Trophoblast cell (in vitro differentiated cells and primary cell): ENCODE results near the gene PCMTD2.

ENCODE experiments used
- DNase-seq, 2 donors: peaks; one replicate each; pipeline ENCODE4 v3.0.0-alpha.2; 2016
- H2AFZ ChIP-seq: 2 replicates; pipeline ENCODE4 v1.6.1; 2013; ENCODE audit warnings: low read length, moderate library complexity, mild to moderate bottlenecking; ENCODE audit not compliant: insufficient read depth, poor library complexity
- H2AK5ac ChIP-seq: 2 replicates; pipeline ENCODE4 v1.6.1; 2013; ENCODE audit warnings: mild to moderate bottlenecking, low read length
- H2BK120ac ChIP-seq: 2 replicates; pipeline ENCODE4 v1.6.1; 2013; ENCODE audit warnings: low read length, mild to moderate bottlenecking, moderate library complexity; ENCODE audit not compliant: insufficient read depth, poor library complexity
- H2BK12ac ChIP-seq: 2 replicates; pipeline ENCODE4 v1.6.1; 2013; ENCODE audit warnings: mild to moderate bottlenecking, low read length, moderate library complexity
- H2BK5ac ChIP-seq: 2 replicates; pipeline ENCODE4 v1.6.1; 2013; ENCODE audit warnings: low read length, low read depth, moderate library complexity, mild to moderate bottlenecking; ENCODE audit not compliant: poor library complexity
- H3K14ac ChIP-seq: 2 replicates; pipeline ENCODE4 v1.6.1; 2013; ENCODE audit warnings: mild to moderate bottlenecking, low read length
- H3K18ac ChIP-seq: 2 replicates; pipeline ENCODE4 v1.6.1; 2013; ENCODE audit warnings: mild to moderate bottlenecking, low read length
- H3K23ac ChIP-seq: 2 replicates; pipeline ENCODE4 v1.6.1; 2013; ENCODE audit warnings: low read length
- H3K27ac ChIP-seq: 2 replicates; pipeline ENCODE4 v1.5.1; 2013; ENCODE audit warnings: low read depth, mild to moderate bottlenecking, inconsistent platforms, low read length, moderate library complexity
- H3K27me3 ChIP-seq: 2 replicates; pipeline ENCODE4 v1.6.1; 2013; ENCODE audit warnings: inconsistent platforms, mild to moderate bottlenecking, low read length, moderate library complexity; ENCODE audit not compliant: insufficient read depth
- H3K36me3 ChIP-seq, 2 experiments: 1 replicate in 1 of 2; 2 replicates in 1 of 2; pipeline ENCODE4 v1.6.1; 2013; ENCODE audit warnings: low read length in 2 of 2, mild to moderate bottlenecking in 2 of 2, moderate library complexity in 1 of 2; ENCODE audit not compliant: insufficient read depth in 2 of 2, control insufficient read depth in 1 of 2
- H3K4ac ChIP-seq: 2 replicates; pipeline ENCODE4 v1.6.1; 2013; ENCODE audit warnings: low read depth, mild to moderate bottlenecking, low read length, moderate library complexity
- H3K4me1 ChIP-seq, 2 experiments: 1 replicate in 1 of 2; 2 replicates in 1 of 2; pipeline ENCODE4 v1.6.1; 2013; ENCODE audit warnings: low read length in 2 of 2, mild to moderate bottlenecking in 2 of 2, moderate library complexity in 1 of 2; ENCODE audit not compliant: insufficient read depth in 2 of 2, control insufficient read depth in 1 of 2
- H3K4me2 ChIP-seq: 2 replicates; pipeline ENCODE4 v1.6.1; 2013; ENCODE audit warnings: inconsistent platforms, mild to moderate bottlenecking, low read length, moderate library complexity
- H3K4me3 ChIP-seq: 2 replicates; pipeline ENCODE4 v1.5.1; 2013; ENCODE audit warnings: mild to moderate bottlenecking, low read depth, low read length, inconsistent platforms
- H3K79me1 ChIP-seq: one replicate; pipeline ENCODE4 v1.6.1; 2013; ENCODE audit warnings: low read length
- H3K79me2 ChIP-seq: 2 replicates; pipeline ENCODE4 v1.6.1; 2013; ENCODE audit warnings: low read length, mild to moderate bottlenecking; ENCODE audit not compliant: control insufficient read depth, insufficient read depth, poor library complexity
- H3K9ac ChIP-seq: 2 replicates; pipeline ENCODE4 v1.6.1; 2013; ENCODE audit warnings: mild to moderate bottlenecking, low read length
- H3K9me3 ChIP-seq: 2 replicates; pipeline ENCODE4 v1.6.1; 2013; ENCODE audit warnings: low read depth, mild to moderate bottlenecking, control low read depth, inconsistent platforms, low read length; ENCODE audit not compliant: insufficient read depth
- H4K12ac ChIP-seq: 2 replicates; pipeline ENCODE4 v1.6.1; 2013; ENCODE audit warnings: low read depth, mild to moderate bottlenecking, low read length, moderate library complexity
- H4K8ac ChIP-seq: 2 replicates; pipeline ENCODE4 v1.6.1; 2013; ENCODE audit warnings: low read depth, mild to moderate bottlenecking, low read length, moderate library complexity
- H4K91ac ChIP-seq: one replicate; pipeline ENCODE4 v1.6.1; 2013; ENCODE audit warnings: low read depth, mild to moderate bottlenecking, low read length, moderate library complexity
- WGBS: extraction: QIAGEN DNeasy Blood & Tissue Kit; methylation state at CpG from one replicate; pipeline ENCODE4 v1.1.7; 2013; ENCODE audit warnings: missing lambda C conversion rate; ENCODE audit not compliant: insufficient read length, insufficient coverage; ENCODE audit errors: extremely low coverage; 5-methylcytosine and 5-hydroxymethylcytosine counted together

Gene PCMTD2

DNA sequence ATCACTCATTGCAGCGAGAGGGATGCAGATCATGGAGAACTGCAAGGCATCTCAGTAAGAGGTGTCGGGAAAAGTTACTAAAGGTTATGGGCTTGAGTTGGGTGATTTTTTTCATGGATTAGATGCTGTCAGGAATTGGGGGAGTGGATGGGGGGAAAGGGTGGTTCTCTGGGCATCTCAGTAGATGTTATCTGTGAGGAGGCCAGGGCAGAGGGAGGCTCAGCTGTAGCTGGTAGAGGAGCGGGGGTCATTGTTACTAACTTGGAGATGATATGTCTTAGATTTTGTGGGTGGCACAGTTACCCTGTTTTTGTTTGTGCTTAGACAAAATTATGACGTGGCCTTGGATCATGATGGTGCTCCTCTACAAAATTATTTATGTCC, 2.6 kb upstream of the PCMTD2 start:
- H2BK120ac ChIP-seq, result no peak overlapping the region
- DNase-seq, result no peak
- no peak overlapping the region for H3K4me3 ChIP-seq
- H4K91ac ChIP-seq, result no peak overlapping the region
- no peaks in the 10 kb centered on the region for H3K9me3 ChIP-seq
- H2AK5ac ChIP-seq, result no peak overlapping the region
- no peak overlapping the region for H3K4me2 ChIP-seq
- H2AFZ ChIP-seq, result no peak overlapping the region
- H3K4me1 ChIP-seq, result peaks cover 9 to 12% of the 10 kb centered on the region in 2 experiments
- H4K8ac ChIP-seq, result no peak overlapping the region
- no peak overlapping the region for H3K23ac ChIP-seq
- H3K18ac ChIP-seq, result no peak overlapping the region
- H3K27ac ChIP-seq, result no peak overlapping the region
- H2BK5ac ChIP-seq, result no peak overlapping the region
- H3K14ac ChIP-seq, result no peak overlapping the region
- H3K79me2 ChIP-seq, result peaks cover 8% of the 10 kb centered on the region
- no peak overlapping the region for H3K9ac ChIP-seq
- H3K79me1 ChIP-seq, result peaks cover 9% of the 10 kb centered on the region
- no peak overlapping the region for H3K4ac ChIP-seq
- H2BK12ac ChIP-seq, result no peak overlapping the region
- no peaks in the 10 kb centered on the region for H3K36me3 ChIP-seq
- no CpG with 5 or more reads among the region's 4 CpGs for WGBS
- no peak overlapping the region for H4K12ac ChIP-seq
- H3K27me3 ChIP-seq, result no peaks in the 10 kb centered on the region

DNA sequence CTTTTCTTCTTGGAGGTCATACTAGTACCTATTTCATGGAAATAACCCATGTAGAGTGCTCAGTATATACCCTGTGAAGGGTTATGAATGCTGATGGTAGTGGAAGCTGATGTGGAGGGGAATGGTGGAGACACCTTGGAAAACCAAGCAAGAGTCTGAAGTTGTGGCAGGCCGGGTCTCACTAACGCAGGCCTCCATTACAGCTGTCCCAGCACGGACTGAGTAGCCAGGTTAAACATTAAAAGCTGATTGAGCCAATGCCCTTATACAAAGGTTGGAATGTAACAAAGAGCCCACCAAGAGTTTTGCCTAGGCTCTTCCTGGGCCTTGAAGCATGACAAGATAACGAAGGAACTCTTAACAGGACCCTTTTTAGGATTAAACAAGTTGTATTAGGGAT, 2.1 kb upstream of the PCMTD2 start:
- H2BK12ac ChIP-seq, result no peak overlapping the region
- no peak overlapping the region for H2AFZ ChIP-seq
- no peak overlapping the region for H2AK5ac ChIP-seq
- no peak overlapping the region for H4K91ac ChIP-seq
- H2BK120ac ChIP-seq, result no peak overlapping the region
- H2BK5ac ChIP-seq, result no peak overlapping the region
- H3K4me2 ChIP-seq, result no peak overlapping the region
- no peak overlapping the region for H3K23ac ChIP-seq
- H3K79me2 ChIP-seq, result peaks cover 8% of the 10 kb centered on the region
- peaks cover 9% of the 10 kb centered on the region for H3K79me1 ChIP-seq
- H3K36me3 ChIP-seq, result no peaks in the 10 kb centered on the region
- no peak overlapping the region for H3K9ac ChIP-seq
- no peak overlapping the region for H3K4me3 ChIP-seq
- WGBS, result no CpG with 5 or more reads among the region's 4 CpGs
- no peak overlapping the region for H4K12ac ChIP-seq
- H3K4ac ChIP-seq, result no peak overlapping the region
- no peak for DNase-seq
- no peak overlapping the region for H3K18ac ChIP-seq
- H3K27me3 ChIP-seq, result no peaks in the 10 kb centered on the region
- H4K8ac ChIP-seq, result no peak overlapping the region
- H3K14ac ChIP-seq, result no peak overlapping the region
- no peaks in the 10 kb centered on the region for H3K9me3 ChIP-seq
- H3K4me1 ChIP-seq, result peaks cover 9 to 12% of the 10 kb centered on the region in 2 experiments
- no peak overlapping the region for H3K27ac ChIP-seq

DNA sequence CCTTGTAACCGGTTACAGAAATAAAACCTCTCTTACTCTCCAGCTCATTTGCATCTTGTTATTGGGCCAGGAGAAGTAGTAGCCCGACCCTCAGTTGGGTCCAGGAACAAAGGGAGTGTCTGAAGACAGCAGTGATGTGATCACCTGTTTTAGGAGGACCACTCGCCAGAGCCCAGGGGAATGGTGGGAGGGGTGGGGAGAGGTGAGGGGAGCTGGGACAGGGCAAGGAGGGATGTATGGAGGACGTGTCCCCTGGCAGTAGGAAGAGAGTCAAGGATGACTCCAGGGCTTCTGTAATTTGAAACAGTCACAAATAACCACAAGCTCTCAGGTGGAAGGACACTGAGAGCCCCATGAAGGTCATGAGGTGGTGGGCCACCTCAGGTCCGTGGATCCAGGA, 1.4 kb upstream of the PCMTD2 start:
- peak overlapping the region; percentile 20 for H2BK12ac ChIP-seq
- peaks cover 9% of the 10 kb centered on the region for H3K79me1 ChIP-seq
- H4K8ac ChIP-seq, result no peak overlapping the region
- peak overlapping the region; percentile 9 for H2AK5ac ChIP-seq
- H2BK5ac ChIP-seq, result no peak overlapping the region
- no peaks in the 10 kb centered on the region for H3K36me3 ChIP-seq
- no peak overlapping the region for H3K4me2 ChIP-seq
- WGBS, result no CpG with 5 or more reads among the region's 5 CpGs
- no peak overlapping the region for H4K91ac ChIP-seq
- H3K79me2 ChIP-seq, result peaks cover 8% of the 10 kb centered on the region
- H3K27ac ChIP-seq, result no peak overlapping the region
- no peak overlapping the region for H3K4me3 ChIP-seq
- H3K4me1 ChIP-seq, result peaks cover 9 to 12% of the 10 kb centered on the region in 2 experiments
- no peak overlapping the region for H3K9ac ChIP-seq
- H2AFZ ChIP-seq, result no peak overlapping the region
- H4K12ac ChIP-seq, result peak overlapping the region; percentile 23
- no peak overlapping the region for H3K18ac ChIP-seq
- no peak overlapping the region for H3K23ac ChIP-seq
- no peak overlapping the region for H3K4ac ChIP-seq
- no peaks in the 10 kb centered on the region for H3K9me3 ChIP-seq
- DNase-seq, result no peak
- H2BK120ac ChIP-seq, result no peak overlapping the region
- no peak overlapping the region for H3K14ac ChIP-seq
- no peaks in the 10 kb centered on the region for H3K27me3 ChIP-seq

DNA sequence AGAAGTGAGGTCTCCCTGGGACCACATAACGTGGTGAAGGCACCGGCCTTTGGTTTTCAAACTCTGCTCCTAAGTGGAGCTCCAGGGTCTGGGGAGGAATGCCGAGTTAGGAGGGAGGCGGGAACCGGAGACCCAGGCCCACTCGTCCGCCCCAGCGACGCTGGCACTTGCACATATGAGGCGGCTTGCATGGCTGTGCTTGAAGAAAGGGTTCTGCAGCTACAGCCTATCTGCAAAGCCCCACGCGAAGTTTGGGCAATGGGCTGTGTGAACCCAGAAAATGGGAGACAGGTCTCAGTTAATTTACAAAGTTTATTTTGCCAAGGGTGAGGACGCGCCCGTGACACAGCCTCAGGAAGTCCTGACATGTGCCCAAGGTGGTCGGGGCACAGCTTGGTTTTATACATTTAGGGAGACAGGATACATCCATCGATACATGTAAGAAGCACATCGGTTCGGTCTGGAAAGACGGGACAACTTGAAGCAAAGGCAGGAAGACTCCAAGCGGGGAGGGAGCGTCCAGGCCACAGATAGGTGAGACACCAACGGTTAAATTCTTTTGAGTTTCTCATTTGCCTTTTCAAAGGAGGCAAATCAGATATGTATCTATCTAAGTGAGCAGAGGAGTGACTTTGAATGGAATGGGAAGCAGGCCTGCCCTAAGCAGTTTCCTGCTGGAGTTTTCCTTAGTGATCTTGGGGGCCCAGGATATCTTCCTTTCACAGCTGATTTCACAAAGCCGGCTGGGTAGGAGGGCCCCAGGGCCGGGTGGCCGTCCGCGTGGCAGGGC, 782 bp upstream of the PCMTD2 start:
- peak overlapping the region; percentile 67 for H2BK120ac ChIP-seq
- peaks cover 9% of the 10 kb centered on the region for H3K79me1 ChIP-seq
- H4K91ac ChIP-seq, result peak overlapping the region; percentile 80
- H3K14ac ChIP-seq, result peak overlapping the region; percentile 80
- peaks cover 9 to 12% of the 10 kb centered on the region in 2 experiments for H3K4me1 ChIP-seq
- peak overlapping the region; percentile 82 for H3K9ac ChIP-seq
- peak overlapping the region; percentile 85 for H4K12ac ChIP-seq
- H3K9me3 ChIP-seq, result no peaks in the 10 kb centered on the region
- H3K4me2 ChIP-seq, result peak overlapping the region; percentile 90
- no peaks in the 10 kb centered on the region for H3K36me3 ChIP-seq
- H3K27me3 ChIP-seq, result no peaks in the 10 kb centered on the region
- H3K18ac ChIP-seq, result peak overlapping the region; percentile 55
- H3K79me2 ChIP-seq, result peaks cover 8% of the 10 kb centered on the region
- peak overlapping the region; percentile 9 for H2AK5ac ChIP-seq
- H2AFZ ChIP-seq, result peak overlapping the region; percentile 92
- no peak for DNase-seq
- H3K27ac ChIP-seq, result peak overlapping the region; percentile 65
- peak overlapping the region; percentile 20 for H2BK12ac ChIP-seq
- H3K4me3 ChIP-seq, result peak overlapping the region; percentile 80
- peak overlapping the region; percentile 97 for H4K8ac ChIP-seq
- peak overlapping the region; percentile 41 for H3K4ac ChIP-seq
- WGBS, result no CpG with 5 or more reads among the region's 28 CpGs
- peak overlapping the region; percentile 82 for H2BK5ac ChIP-seq
- H3K23ac ChIP-seq, result no peak overlapping the region
